Colon (tissue), 2 donors: ENCODE measurements around the gene GRID1.
"Not testable (repeated sequence)": the region's sequence is repeated elsewhere in the genome, so short reads cannot be mapped to it uniquely, and the experiment has no call there.

Experiments
- FAIRE-seq: peaks from 2 replicates; lab custom pipeline; 2012; peaks lifted over from hg19 to GRCh38; lab: Jason Lieb, UNC
- donor health status: control.
- donor health status: control.

The GRID1 gene

GRCh38 chr10:86251426-86251825, 115.2 kb downstream of the GRID1 start:
- no peak for FAIRE-seq

DNA sequence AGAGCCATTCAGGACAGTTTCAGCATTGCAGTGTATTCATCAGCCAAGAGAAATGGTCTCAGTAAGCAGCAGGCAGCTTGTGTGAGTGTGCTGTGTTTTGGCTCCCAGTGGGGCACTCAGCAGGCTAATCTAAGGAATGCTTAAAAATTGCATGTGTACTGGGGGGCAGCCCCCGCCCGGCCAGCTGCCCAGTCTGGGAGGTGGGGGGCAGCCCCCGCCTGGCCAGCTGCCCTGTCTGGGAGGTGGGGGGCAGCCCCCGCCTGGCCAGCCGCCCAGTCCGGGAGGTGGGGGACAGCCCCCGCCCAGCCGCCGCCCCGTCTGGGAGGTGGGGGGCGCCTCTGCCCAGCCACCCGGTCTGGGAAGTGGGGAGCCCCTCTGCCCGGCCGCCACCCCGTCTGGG, 116.2 kb downstream of the GRID1 start:
- no peak for FAIRE-seq

- no peak for FAIRE-seq
Observed at GRCh38 chr10:86249794-86250193, 116.8 kb downstream of the GRID1 start.

GRCh38 chr10:86248062-86248461, 118.5 kb downstream of the GRID1 start:
- FAIRE-seq = no peak

DNA sequence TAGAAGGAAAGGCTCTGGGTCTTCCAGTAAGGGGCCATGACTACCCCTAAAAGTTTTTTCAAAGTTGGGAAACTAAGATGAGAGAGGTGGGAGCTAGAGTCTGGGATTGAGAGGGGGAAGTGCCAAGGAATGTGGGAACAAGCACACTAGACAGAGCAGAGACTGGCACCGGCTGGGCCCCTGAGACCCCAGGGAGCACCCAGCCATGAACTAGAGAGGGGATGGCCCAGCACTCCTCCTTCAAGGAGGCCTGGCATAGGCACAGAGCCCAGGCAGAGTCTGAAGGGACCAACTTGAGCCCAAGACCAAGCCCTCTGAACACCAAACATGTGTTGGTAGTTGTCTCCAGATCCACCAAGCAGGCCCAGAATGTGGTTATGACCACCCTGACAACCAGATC, 119.0 kb downstream of the GRID1 start:
- FAIRE-seq = no peak

GRCh38 chr10:86247073-86247472, 119.5 kb downstream of the GRID1 start:
- FAIRE-seq = no peak

DNA sequence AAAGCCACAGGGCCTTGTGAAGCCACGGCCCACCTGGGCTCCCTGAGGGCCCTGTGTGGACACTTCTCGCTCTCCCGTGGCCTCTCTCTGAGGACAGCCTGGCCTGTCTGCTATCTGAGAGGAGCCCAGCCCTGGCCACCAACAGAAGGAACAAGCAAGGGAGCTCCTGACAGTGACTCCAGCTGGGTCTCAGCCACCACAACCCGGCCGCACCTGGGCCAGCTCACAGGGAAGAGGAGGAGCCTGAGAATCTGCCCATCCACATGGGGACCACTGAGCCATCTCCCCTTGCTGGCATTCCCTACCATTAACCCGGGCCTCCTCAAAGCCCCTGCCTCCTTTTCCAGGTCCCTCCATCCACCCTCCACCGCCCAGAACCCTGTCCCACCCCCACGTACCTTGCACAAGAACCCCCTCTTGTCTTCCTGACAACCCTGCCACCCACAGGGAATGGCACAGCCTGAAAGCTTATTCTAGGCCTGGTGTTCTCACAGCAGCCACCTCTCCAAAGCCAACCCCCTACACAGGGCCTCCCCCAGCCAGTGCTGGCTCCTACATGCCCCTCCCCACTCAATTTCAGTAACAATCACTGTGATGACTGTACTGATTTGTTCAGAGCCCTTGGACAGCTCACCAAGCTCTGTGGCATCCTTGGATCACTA, 120.2 kb downstream of the GRID1 start:
- FAIRE-seq = no peak

DNA sequence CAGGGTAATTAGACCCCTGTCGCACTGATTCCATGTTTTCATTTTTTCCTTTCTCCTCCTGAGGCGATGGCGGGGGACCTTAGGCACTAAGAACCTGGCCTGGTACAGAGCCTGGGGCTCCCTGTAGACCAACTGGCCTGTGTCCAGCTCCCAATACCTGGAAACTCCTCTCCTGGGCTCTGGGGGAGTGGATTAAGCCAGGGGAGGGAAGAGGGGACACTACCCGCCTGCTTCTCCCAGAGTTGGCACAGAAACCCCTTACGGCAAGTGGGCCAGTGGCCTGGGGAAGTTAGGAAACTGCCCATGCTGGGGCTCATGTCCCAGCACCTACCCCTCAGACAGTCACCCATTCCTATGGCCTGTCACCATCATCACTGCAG, 121.6 kb downstream of the GRID1 start:
- FAIRE-seq = no peak

GRCh38 chr10:86244297-86245014, 122.1 kb downstream of the GRID1 start:
- no peak for FAIRE-seq

- FAIRE-seq = no peak
Observed at GRCh38 chr10:86243651-86244155, 122.9 kb downstream of the GRID1 start.

DNA sequence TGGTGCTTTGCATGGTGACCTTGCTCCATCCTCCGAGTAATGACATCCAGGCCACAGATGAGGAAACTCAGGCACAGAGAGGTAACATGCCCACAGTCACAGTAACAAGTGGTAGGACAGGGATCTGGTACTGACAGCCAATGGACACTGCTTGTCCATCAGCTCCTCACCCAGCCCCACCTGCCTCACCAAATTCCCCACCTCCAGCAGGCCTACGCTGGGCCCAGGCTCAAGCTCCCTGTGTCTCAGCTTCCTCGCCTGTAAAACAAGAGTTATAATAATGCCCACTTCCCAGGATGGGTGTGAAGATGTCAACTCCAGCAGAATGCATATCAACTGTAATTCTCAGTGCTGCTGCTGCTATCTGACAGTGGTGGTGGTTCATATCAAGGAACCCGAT, 123.8 kb downstream of the GRID1 start:
- no peak for FAIRE-seq

DNA sequence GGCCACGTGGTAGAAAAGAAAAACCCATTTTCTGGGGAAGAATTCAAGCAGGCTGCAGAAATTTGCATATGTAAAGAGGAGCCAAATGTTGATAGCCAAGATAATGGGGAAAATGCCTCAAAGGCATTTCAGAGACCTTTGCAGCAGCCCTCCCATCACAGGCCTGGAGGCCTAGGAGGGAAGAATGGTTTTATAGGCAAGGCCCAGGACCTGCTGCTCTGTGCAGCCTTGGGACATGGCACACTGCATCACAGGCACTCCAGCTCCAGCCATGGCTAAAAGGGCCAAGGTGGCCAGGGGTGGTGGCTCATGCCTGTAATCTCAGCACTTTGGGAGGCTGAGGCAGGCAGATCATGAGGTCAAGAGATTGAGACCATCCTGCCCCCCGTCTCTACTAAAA, 128.5 kb downstream of the GRID1 start:
- not testable (repeated sequence) for FAIRE-seq

DNA sequence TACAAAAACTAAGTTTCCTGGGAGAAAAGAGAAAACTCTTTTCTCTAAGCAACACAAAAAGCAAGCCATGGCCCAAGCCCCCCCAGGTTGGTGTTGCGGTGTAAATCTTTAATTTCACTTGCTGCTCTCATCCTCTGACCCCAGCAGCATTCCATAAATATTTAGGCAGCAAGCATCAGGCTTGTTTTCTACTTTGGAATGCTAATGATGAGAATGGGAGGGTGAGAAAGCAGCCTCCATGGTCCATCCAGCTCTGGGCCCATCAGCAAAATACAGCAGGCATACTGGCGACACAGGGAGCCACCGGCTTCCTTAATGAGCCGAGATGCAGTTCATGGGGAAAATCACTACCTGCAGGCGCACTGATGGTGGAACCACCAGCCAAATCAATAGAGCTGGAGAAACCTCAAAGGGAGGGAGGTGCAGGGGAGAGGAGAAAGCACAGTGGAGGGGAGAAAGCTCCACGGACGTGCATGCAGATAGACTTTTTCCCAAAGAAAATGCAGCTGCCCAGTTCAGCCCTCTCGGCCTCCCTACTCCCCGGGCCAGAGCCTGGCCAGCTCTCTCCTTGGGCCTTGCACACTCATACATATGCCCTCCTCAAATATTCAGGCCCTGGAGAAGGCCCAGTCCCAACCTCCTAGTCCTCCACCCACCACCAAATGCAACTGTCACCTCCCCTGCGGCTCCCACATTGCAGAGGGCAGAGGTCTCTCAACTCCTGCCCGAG, 131.9 kb downstream of the GRID1 start:
- FAIRE-seq = no peak

- no peak for FAIRE-seq
Observed at GRCh38 chr10:86234107-86234506, 132.5 kb downstream of the GRID1 start.

GRCh38 chr10:86233131-86233530, 133.5 kb downstream of the GRID1 start:
- FAIRE-seq = no peak

- no peak for FAIRE-seq
Observed at GRCh38 chr10:86232644-86233043, 134.0 kb downstream of the GRID1 start.

GRCh38 chr10:86231796-86232560, 134.6 kb downstream of the GRID1 start:
- FAIRE-seq = no peak

- no peak for FAIRE-seq
Observed at GRCh38 chr10:86230557-86231180, 135.9 kb downstream of the GRID1 start.

- FAIRE-seq = no peak
Observed at GRCh38 chr10:86229811-86230556, 136.6 kb downstream of the GRID1 start.

DNA sequence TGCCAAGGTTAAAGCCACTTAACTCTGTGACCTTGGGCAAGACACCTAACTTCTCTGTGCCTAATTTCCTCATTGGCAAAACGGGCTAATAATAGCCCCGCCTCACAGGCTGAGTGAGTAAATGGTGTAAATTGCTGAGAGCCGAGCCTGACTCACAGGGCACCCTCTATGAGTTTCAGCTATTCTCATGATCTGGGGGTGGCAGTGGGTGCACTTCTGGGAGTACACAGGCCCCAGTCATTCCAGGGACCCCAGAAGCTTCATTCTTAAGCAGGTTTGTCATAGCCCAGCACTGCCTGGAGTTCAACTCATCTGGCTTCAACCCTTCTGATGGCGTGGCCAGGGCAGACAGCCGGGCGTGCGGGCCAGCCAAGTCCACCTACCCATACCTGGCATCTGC, 137.2 kb downstream of the GRID1 start:
- FAIRE-seq = no peak
